Measurements from ENCODE around the gene TEAD3. TPM values are rescaled to one million over a fixed set of nuclear protein-coding genes. Genes with fewer than 3 reads are reported as not detected.

TEAD3 gene
- 5.4 and 6.8 TPM in 2 replicates for total RNA-seq

GRCh38 chr6:35496841-35497570, at the start of gene TEAD3:
TSS of gene TEAD3 (minus strand) at chr6:35497079.

GRCh38 chr6:35512740-35513139, 15.9 kb upstream of the TEAD3 start, which contains the start of gene TULP1:
TSS of gene TULP1 (minus strand) at chr6:35512896. CDS start at chr6:35512858, 38 bp downstream.

GRCh38 chr6:35468181-35468979, 28.5 kb downstream of the TEAD3 start, which contains the start of gene RPL10A:
TSS of gene RPL10A (plus strand) at chr6:35468401. CDS start at chr6:35468435, 34 bp downstream.

GRCh38 chr6:35452183-35453090, 44.4 kb downstream of the TEAD3 start, which contains the start of gene FANCE:
TSS of gene FANCE (plus strand) at chr6:35452338. CDS start at chr6:35452546, 208 bp downstream.

Other genes with a start within 250 kb of the TEAD3 start
- gene ZNF76, start 237.3 kb downstream of the TEAD3 start, total RNA-seq: 17.2 and 17.5 TPM in 2 replicates
- 0.83 and 1.3 TPM in 2 replicates for gene DEF6, start 199.3 kb downstream of the TEAD3 start, total RNA-seq
- gene PPARD, start 154.5 kb downstream of the TEAD3 start, total RNA-seq: 8.7 and 9.1 TPM in 2 replicates
- gene FANCE, start 44.7 kb downstream of the TEAD3 start, total RNA-seq: 2.8 and 3.7 TPM in 2 replicates
- gene RPL10A, start 28.7 kb downstream of the TEAD3 start, total RNA-seq: 2,520 and 2,942 TPM in 2 replicates
- not detected in 2 replicates for gene TULP1, start 15.8 kb upstream of the TEAD3 start, total RNA-seq
- 2.8 and 4.8 TPM in 2 replicates for gene FKBP5, start 191.8 kb upstream of the TEAD3 start, total RNA-seq
- gene ARMC12, start 240.0 kb upstream of the TEAD3 start, total RNA-seq: 0.28 and 0.65 TPM in 2 replicates

All from smooth muscle cell of bladder (primary cell).